Stimulated activated effector memory CD8-positive, alpha-beta T cell treated with anti-CD3 and anti-CD28 coated beads, Interleukin-12 subunit alpha, Interleukin-12 subunit beta, amount 100 ng/mL, for 72 hours (primary cell): ENCODE data around the gene SLC23A2.
A peak's percentile ranks its signal among the peaks of the same experiment; 100 is the strongest.
"Not testable (repeated sequence)": the region's sequence is repeated elsewhere in the genome, so short reads cannot be mapped to it uniquely, and the experiment has no call there.

Experiments used
- ATAC-seq: fragments of 150-1000 bp; cut with Tn5 transposase; 2 replicates; pipeline ENCODE4 v1.10.0; 2021
- DNase-seq, 2 donors: peaks; one replicate each; pipeline ENCODE4 v3.0.0; 2021 to 2022; ENCODE audit warnings: low spot score in 2 of 2
- H3K27ac Mint-ChIP-seq: one replicate; pipeline ENCODE4 v1.8.0; 2022; ENCODE audit warnings: mild to moderate bottlenecking, mixed read lengths
- H3K36me3 Mint-ChIP-seq: one replicate; pipeline ENCODE4 v1.8.0; 2022; ENCODE audit warnings: mild to moderate bottlenecking, mixed read lengths
- H3K4me1 Mint-ChIP-seq: one replicate; pipeline ENCODE4 v1.8.0; 2022; ENCODE audit warnings: mixed read lengths
- H3K4me3 Mint-ChIP-seq: one replicate; pipeline ENCODE4 v1.8.0; 2022; ENCODE audit warnings: mild to moderate bottlenecking, mixed read lengths
- H3K9me3 Mint-ChIP-seq: one replicate; pipeline ENCODE4 v1.8.0; 2022; ENCODE audit warnings: mixed read lengths

SLC23A2 gene

DNA sequence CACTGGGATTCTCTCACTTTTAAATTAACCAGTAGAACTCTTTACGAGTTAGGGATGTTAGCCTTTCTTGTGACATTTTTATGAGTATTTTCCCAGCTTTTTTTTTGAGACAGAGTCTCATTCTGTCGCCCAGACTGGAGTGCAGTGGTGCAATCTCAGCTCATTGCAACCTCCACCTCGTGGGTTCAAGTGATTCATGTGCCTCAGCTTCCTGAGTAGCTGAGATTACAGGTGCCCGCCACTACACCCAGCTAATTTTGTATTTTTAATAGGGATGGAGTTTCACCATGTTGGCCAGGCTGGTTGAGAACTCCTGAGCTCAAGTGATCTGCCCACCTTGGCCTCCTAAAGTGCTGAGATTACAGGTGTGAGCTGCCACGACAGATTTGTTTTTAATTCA, 123.2 kb downstream of the SLC23A2 start:
- H3K27ac Mint-ChIP-seq = peak overlapping the region; percentile 41
- not testable (repeated sequence) for H3K4me3 Mint-ChIP-seq, DNase-seq, H3K9me3 Mint-ChIP-seq, ATAC-seq
- H3K4me1 Mint-ChIP-seq = peaks cover 10% of the 10 kb centered on the region
- H3K36me3 Mint-ChIP-seq = peaks cover 51% of the 10 kb centered on the region

- Mint-ChIP-seq H3K9me3 (no peaks in the 10 kb centered on the region), H3K36me3 (peaks cover 61% of the 10 kb centered on the region), H3K4me1 (peaks cover 10% of the 10 kb centered on the region), H3K27ac (no peak overlapping the region), H3K4me3 (no peak overlapping the region)
- DNase-seq (no peak), ATAC-seq (no peak)
These were observed 124.6 kb downstream of the SLC23A2 start for GRCh38 chr20:4876731-4877130.

GRCh38 chr20:4876301-4876700, 125.0 kb downstream of the SLC23A2 start:
- no peaks in the 10 kb centered on the region for H3K9me3 Mint-ChIP-seq
- H3K4me3 Mint-ChIP-seq = no peak overlapping the region
- no peak for DNase-seq
- ATAC-seq = no peak
- H3K36me3 Mint-ChIP-seq = peaks cover 60% of the 10 kb centered on the region
- H3K27ac Mint-ChIP-seq = no peak overlapping the region
- H3K4me1 Mint-ChIP-seq = peaks cover 10% of the 10 kb centered on the region

DNA sequence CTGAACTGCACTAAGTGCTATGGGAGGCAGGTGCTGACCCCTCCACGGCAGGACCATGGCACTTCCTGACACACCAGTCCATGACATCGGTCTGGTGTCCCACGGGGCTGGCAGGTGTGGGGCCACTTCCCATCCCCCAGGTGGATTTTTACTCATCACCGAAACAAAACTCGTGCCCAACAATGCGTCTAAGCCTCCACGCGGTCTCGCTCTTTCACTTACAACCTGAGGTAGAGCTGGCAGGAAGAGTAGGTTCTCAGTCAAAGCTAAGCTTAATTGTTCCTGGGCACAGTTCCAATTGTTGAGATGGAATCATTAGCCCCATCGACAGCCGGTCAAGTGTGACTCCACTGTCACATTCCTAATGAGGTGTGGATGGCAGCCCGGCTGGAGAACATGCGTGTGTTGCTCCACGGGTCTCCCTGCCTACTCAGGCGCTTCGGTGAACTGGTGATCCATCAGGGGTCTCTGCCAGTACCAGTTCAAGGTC, 125.7 kb downstream of the SLC23A2 start:
- DNase-seq (no peak), ATAC-seq (no peak)
- H3K9me3 Mint-ChIP-seq = no peaks in the 10 kb centered on the region
- peaks cover 6% of the 10 kb centered on the region for H3K4me1 Mint-ChIP-seq
- no peak overlapping the region for H3K4me3 Mint-ChIP-seq
- H3K36me3 Mint-ChIP-seq = peaks cover 57% of the 10 kb centered on the region
- H3K27ac Mint-ChIP-seq = no peak overlapping the region

- DNase-seq (no peak), ATAC-seq (no peak)
- H3K4me3 Mint-ChIP-seq = no peak overlapping the region
- peaks cover 53% of the 10 kb centered on the region for H3K36me3 Mint-ChIP-seq
- H3K4me1 Mint-ChIP-seq = peaks cover 4% of the 10 kb centered on the region
- H3K27ac Mint-ChIP-seq = no peak overlapping the region
- no peaks in the 10 kb centered on the region for H3K9me3 Mint-ChIP-seq
These were observed 127.9 kb downstream of the SLC23A2 start for GRCh38 chr20:4873396-4873795.

DNA sequence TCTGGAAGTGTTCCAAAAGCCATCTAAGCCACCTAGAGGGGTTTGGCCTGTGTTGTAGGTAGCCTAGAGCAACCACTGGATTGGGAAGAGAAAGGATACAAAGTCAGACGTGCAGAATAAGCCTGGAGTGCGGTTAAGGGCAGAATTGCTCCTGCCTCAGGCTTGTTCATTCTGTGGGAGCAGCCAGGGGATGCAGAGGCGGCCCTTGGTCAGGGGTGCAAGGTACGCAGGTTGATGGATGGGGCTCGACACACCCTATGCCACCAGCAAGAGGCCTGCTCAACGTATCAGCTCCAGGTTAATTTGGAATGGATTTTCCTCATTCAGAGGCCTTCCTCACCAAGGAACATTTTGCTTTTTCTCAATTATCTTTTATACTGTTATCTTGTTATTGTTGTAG, 129.8 kb downstream of the SLC23A2 start:
- ATAC-seq (no peak), DNase-seq (no peak)
- peaks cover 8% of the 10 kb centered on the region for H3K4me1 Mint-ChIP-seq
- peak overlapping the region; percentile 87 for H3K27ac Mint-ChIP-seq
- no peak overlapping the region for H3K4me3 Mint-ChIP-seq
- no peaks in the 10 kb centered on the region for H3K9me3 Mint-ChIP-seq
- peaks cover 67% of the 10 kb centered on the region for H3K36me3 Mint-ChIP-seq

GRCh38 chr20:4870906-4871305, 130.4 kb downstream of the SLC23A2 start:
- no peak for DNase-seq
- Mint-ChIP-seq H3K9me3 (no peaks in the 10 kb centered on the region), H3K4me3 (no peak overlapping the region), H3K4me1 (peaks cover 8% of the 10 kb centered on the region), H3K36me3 (peaks cover 67% of the 10 kb centered on the region), H3K27ac (peak overlapping the region; percentile 87)
- ATAC-seq = no peak

GRCh38 chr20:4869290-4870193, 131.8 kb downstream of the SLC23A2 start:
- Mint-ChIP-seq H3K4me1 (peaks cover 8% of the 10 kb centered on the region), H3K36me3 (peaks cover 67% of the 10 kb centered on the region), H3K9me3 (no peaks in the 10 kb centered on the region), H3K27ac (peak overlapping the region; percentile 87), H3K4me3 (no peak overlapping the region)
- DNase-seq = no peak
- no peak for ATAC-seq

- DNase-seq (no peak), ATAC-seq (no peak)
- no peak overlapping the region for H3K27ac Mint-ChIP-seq
- no peak overlapping the region for H3K4me3 Mint-ChIP-seq
- H3K36me3 Mint-ChIP-seq = peaks cover 54% of the 10 kb centered on the region
- H3K9me3 Mint-ChIP-seq = no peaks in the 10 kb centered on the region
- H3K4me1 Mint-ChIP-seq = peaks cover 8% of the 10 kb centered on the region
These were observed 134.3 kb downstream of the SLC23A2 start for GRCh38 chr20:4867051-4867450.

DNA sequence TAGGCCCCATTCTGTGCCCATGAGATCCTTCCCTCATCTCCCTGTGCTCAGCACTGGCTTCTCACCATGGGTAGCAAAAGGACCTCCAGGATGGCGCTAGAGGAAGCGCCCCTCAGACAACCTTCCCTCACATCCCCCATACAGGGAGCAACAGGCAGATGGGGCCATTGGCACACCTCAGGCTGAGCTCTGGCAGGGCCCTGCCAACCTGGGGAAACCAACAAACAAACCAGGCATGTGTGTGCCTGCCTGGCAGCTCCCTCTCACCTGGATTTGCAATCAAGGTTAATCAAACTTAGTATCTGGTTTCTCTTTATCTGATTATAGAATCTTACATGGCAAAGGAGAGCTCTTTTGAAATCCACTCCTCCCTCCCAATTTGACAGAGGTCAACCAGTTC, 134.9 kb downstream of the SLC23A2 start:
- no peak for DNase-seq
- H3K4me3 Mint-ChIP-seq = no peak overlapping the region
- ATAC-seq = no peak
- H3K36me3 Mint-ChIP-seq = peaks cover 59% of the 10 kb centered on the region
- H3K9me3 Mint-ChIP-seq = no peaks in the 10 kb centered on the region
- no peak overlapping the region for H3K27ac Mint-ChIP-seq
- peaks cover 8% of the 10 kb centered on the region for H3K4me1 Mint-ChIP-seq

- Mint-ChIP-seq H3K27ac (peak overlapping the region; percentile 67), H3K4me1 (peaks cover 4% of the 10 kb centered on the region), H3K4me3 (no peak overlapping the region), H3K9me3 (no peaks in the 10 kb centered on the region), H3K36me3 (peaks cover 66% of the 10 kb centered on the region)
- ATAC-seq (no peak), DNase-seq (no peak)
These were observed 137.0 kb downstream of the SLC23A2 start for GRCh38 chr20:4864311-4864752.

DNA sequence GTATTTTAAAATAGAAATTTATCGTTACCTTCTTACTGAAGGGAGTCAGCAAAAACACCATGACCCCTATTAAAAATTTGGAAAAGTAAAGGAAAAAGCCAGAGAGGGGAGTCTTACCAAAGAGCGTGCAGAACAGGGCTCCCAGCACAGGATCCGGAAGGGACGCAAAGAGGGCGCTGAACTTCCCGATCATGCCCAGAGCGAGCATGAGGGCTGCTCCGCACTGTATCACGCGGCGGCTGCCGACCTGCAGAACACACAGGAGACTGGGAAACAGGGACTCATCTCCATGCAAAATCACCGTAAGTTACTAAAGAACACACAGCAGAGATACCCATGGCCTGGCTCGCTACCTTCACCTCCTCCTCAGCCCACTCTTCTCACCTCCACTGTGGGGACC, 138.6 kb downstream of the SLC23A2 start:
- H3K4me1 Mint-ChIP-seq = peaks cover 4% of the 10 kb centered on the region
- peak overlapping the region; percentile 67 for H3K27ac Mint-ChIP-seq
- H3K4me3 Mint-ChIP-seq = no peak overlapping the region
- no peak for ATAC-seq
- no peaks in the 10 kb centered on the region for H3K9me3 Mint-ChIP-seq
- H3K36me3 Mint-ChIP-seq = peaks cover 65% of the 10 kb centered on the region
- DNase-seq = no peak

GRCh38 chr20:4861961-4862360, 139.3 kb downstream of the SLC23A2 start:
- Mint-ChIP-seq H3K4me1 (no peaks in the 10 kb centered on the region), H3K36me3 (peaks cover 58% of the 10 kb centered on the region), H3K9me3 (no peaks in the 10 kb centered on the region), H3K4me3 (no peak overlapping the region), H3K27ac (no peak overlapping the region)
- no peak for ATAC-seq
- no peak for DNase-seq

- H3K36me3 Mint-ChIP-seq = peaks cover 61% of the 10 kb centered on the region
- peak overlapping the region; percentile 36 for H3K27ac Mint-ChIP-seq
- H3K4me1 Mint-ChIP-seq = no peaks in the 10 kb centered on the region
- H3K4me3 Mint-ChIP-seq = no peak overlapping the region
- no peak for ATAC-seq
- DNase-seq = no peak
- no peaks in the 10 kb centered on the region for H3K9me3 Mint-ChIP-seq
These were observed 143.3 kb downstream of the SLC23A2 start for GRCh38 chr20:4858000-4858399.

- ATAC-seq = no peak
- no peak overlapping the region for H3K27ac Mint-ChIP-seq
- peaks cover 49% of the 10 kb centered on the region for H3K36me3 Mint-ChIP-seq
- no peak for DNase-seq
- no peak overlapping the region for H3K4me3 Mint-ChIP-seq
- no peaks in the 10 kb centered on the region for H3K9me3 Mint-ChIP-seq
- no peaks in the 10 kb centered on the region for H3K4me1 Mint-ChIP-seq
These were observed 145.1 kb downstream of the SLC23A2 start for GRCh38 chr20:4856022-4856755.
